HepG2 (cell line): ENCODE data around the gene STX10. TPM values are rescaled to one million over a fixed set of nuclear protein-coding genes. Genes with fewer than 3 reads are reported as not detected.
A peak's percentile ranks its signal among the peaks of the same experiment; 100 is the strongest.

Source experiments
- ATAC-seq: fragments of 200-7000 bp; cut with Tn5 transposase; 3 replicates; pipeline ENCODE4 v1.9.1; 2020; ENCODE audit warnings: mild to moderate bottlenecking, moderate library complexity
- BruUV-seq: library from RNA; stranded (reverse); fragments of 400-500 nt; replicated peaks from 2 replicates; lab custom pipeline; 2021; lab: Mats Ljungman, UMichigan
- CTCF ChIA-PET: fragments of 300-600 bp; formaldehyde crosslinking; extraction: SDS; loops from one replicate; lab custom pipeline; 2021; ENCODE audit warnings: low total read pairs, inconsistent platforms, low intra/inter-chr PET ratio; lab: Yijun Ruan, JAX
- POLR2A ChIA-PET: fragments of 350-600 bp; sonication (Branson Sonifier 250); formaldehyde crosslinking; loops from one replicate; lab custom pipeline; 2020; ENCODE audit warnings: antibody characterized with exemption, inconsistent platforms; lab: Yijun Ruan, JAX
- DNase-seq: peaks from one replicate; pipeline ENCODE4 v3.0.0-alpha.2; 2015; ENCODE audit warnings: low spot score
- FAIRE-seq: peaks from 3 replicates; lab custom pipeline; 2011; peaks lifted over from hg19 to GRCh38; lab: Jason Lieb, UNC
- H2AFZ ChIP-seq: one replicate; pipeline ENCODE4 v1.6.1; 2011; ENCODE audit warnings: low read length, inconsistent platforms
- H3K27ac ChIP-seq: fragments of 300-600 bp; 3 replicates; pipeline ENCODE4 v1.8.0; 2011; ENCODE audit warnings: mixed run types, mild to moderate bottlenecking, mixed read lengths, low read length, inconsistent platforms; ENCODE audit not compliant: insufficient read depth; ENCODE audit errors: extremely low read length
- H3K27me3 ChIP-seq, 2 experiments: fragments of 200-600 bp in 1 of 2; 2 replicates in 1 of 2; 3 replicates in 1 of 2; pipeline versions ENCODE4 v1.6.0 to v1.8.0; 2011; ENCODE audit warnings: low read length in 2 of 2, mild to moderate bottlenecking in 2 of 2, moderate library complexity in 2 of 2, inconsistent platforms in 1 of 2; ENCODE audit not compliant: insufficient read depth in 2 of 2, control insufficient read depth in 1 of 2
- H3K36me3 ChIP-seq, 2 experiments: fragments of 200-600 bp in 1 of 2; replicated peaks in 1 of 2; 2 replicates in 1 of 2; 3 replicates in 1 of 2; pipeline versions ENCODE4 v1.5.1 to v1.8.0; 2011; ENCODE audit warnings: low read length in 2 of 2, inconsistent platforms in 1 of 2; ENCODE audit not compliant: insufficient read depth in 2 of 2, control insufficient read depth in 1 of 2
- H3K4me1 ChIP-seq: 2 replicates; pipeline ENCODE4 v1.5.1; 2012; ENCODE audit warnings: low read length, inconsistent platforms; ENCODE audit not compliant: insufficient read depth
- H3K4me2 ChIP-seq: 2 replicates; pipeline ENCODE4 v1.6.0; 2011; ENCODE audit warnings: low read depth, low read length, inconsistent platforms
- H3K4me3 ChIP-seq, 3 experiments: fragments of 200-600 bp in 1 of 3; sonication (generic), shearing (Covaris generic) in 1 of 3; replicated peaks in 1 of 3; 2 replicates each; pipeline ENCODE4 v1.5.1; 2011 to 2016; ENCODE audit warnings: low read length in 3 of 3, inconsistent platforms in 2 of 3, low read depth in 2 of 3, mild to moderate bottlenecking in 2 of 3, control low read depth in 1 of 3, mixed read lengths in 1 of 3; ENCODE audit not compliant: insufficient read depth in 1 of 3
- H3K79me2 ChIP-seq: one replicate; pipeline ENCODE4 v1.6.1; 2011; ENCODE audit warnings: low read length, inconsistent platforms; ENCODE audit not compliant: insufficient read depth
- H3K9ac ChIP-seq: 2 replicates; pipeline ENCODE4 v1.6.0; 2011; ENCODE audit warnings: mild to moderate bottlenecking, low read depth, low read length, inconsistent platforms; ENCODE audit not compliant: insufficient read depth
- H3K9me3 ChIP-seq: 2 replicates; pipeline ENCODE4 v1.5.1; 2012; ENCODE audit warnings: mild to moderate bottlenecking, low read length
- H4K20me1 ChIP-seq: 2 replicates; pipeline ENCODE4 v1.6.0; 2011; ENCODE audit warnings: inconsistent platforms, mild to moderate bottlenecking, low read length, moderate library complexity; ENCODE audit not compliant: insufficient read depth
- KLF11 ChIP-seq: IDR thresholded peaks from 2 replicates; pipeline ENCODE4 v1.6.1; 2016; ENCODE audit warnings: missing compliant biosample characterization
- NR1H2 ChIP-seq: sonication (generic); formaldehyde crosslinking; IDR thresholded peaks from 2 replicates; pipeline ENCODE4 v1.8.1; 2022; ENCODE audit warnings: low read depth, missing genetic modification reagents, borderline replicate concordance
- POLR2G ChIP-seq: fragments of 200-400 bp; formaldehyde crosslinking; IDR thresholded peaks from 2 replicates; pipeline ENCODE4 v1.6.1; 2018; ENCODE audit warnings: mild to moderate bottlenecking, low read depth, low read length, moderate library complexity
- SP5 ChIP-seq: IDR thresholded peaks from 2 replicates; pipeline ENCODE4 v1.6.1; 2016; ENCODE audit warnings: low read depth, borderline replicate concordance
- ZBTB38 ChIP-seq: sonication (generic); formaldehyde crosslinking; IDR thresholded peaks from 2 replicates; pipeline ENCODE4 v1.5.1; 2020; ENCODE audit warnings: mild to moderate bottlenecking, missing genetic modification reagents
- ZMYM3 ChIP-seq: sonication (generic); formaldehyde crosslinking; IDR thresholded peaks from 2 replicates; pipeline ENCODE4 v1.5.1; 2020; ENCODE audit warnings: mild to moderate bottlenecking, missing genetic modification reagents
- ZNF382 ChIP-seq: sonication (generic); formaldehyde crosslinking; IDR thresholded peaks from 2 replicates; pipeline ENCODE4 v1.5.0; 2020; ENCODE audit warnings: missing genetic modification reagents, mild to moderate bottlenecking, borderline replicate concordance
- ZNF562 ChIP-seq: sonication (generic); formaldehyde crosslinking; IDR thresholded peaks from 2 replicates; pipeline ENCODE4 v1.8.0; 2022; ENCODE audit warnings: missing genetic modification reagents, borderline replicate concordance
- ZNF790 ChIP-seq: sonication (generic); formaldehyde crosslinking; IDR thresholded peaks from 2 replicates; pipeline ENCODE4 v1.8.0; 2022; ENCODE audit warnings: missing genetic modification reagents, mild to moderate bottlenecking, borderline replicate concordance
- WGBS: methylation state at CpG from one replicate; pipeline ENCODE4 v1.1.6; 2017; ENCODE audit warnings: low lambda C conversion rate; 5-methylcytosine and 5-hydroxymethylcytosine counted together
- in situ Hi-C: cut with HindIII; loops from 2 replicates; pipeline ENCODE4 v1.10.0; 2017; ENCODE audit warnings: low pct_unique_long_range_greater_than_20kb; ENCODE audit not compliant: extremely low pct_ligation_motif_present
- intact Hi-C: fragments of 100-400 bp; cut with micrococcal nuclease; formaldehyde crosslinking; loops from one replicate; pipeline ENCODE4 v1.10.0; 2022; ENCODE audit not compliant: unreplicated experiment
- polyA plus RNA-seq, 8 experiments: library from polyadenylated mRNA; depleted of rRNA in 3 of 8; stranded (reverse) in 7 of 8; unstranded in 1 of 8; fragments of >200 nt; fragmentation: Illumina TruSeq in 4 of 8; extraction: Trizol in 4 of 8; gene quantifications; 2 replicates each; pipeline versions ENCODE4 v1.2.1 to v1.2.3, GENCODE V29; 2011 to 2016; ENCODE audit warnings: low read depth in 4 of 8, missing spikeins in 1 of 8, mixed read lengths in 1 of 8; ENCODE audit not compliant: insufficient read depth in 1 of 8
- total RNA-seq, 5 experiments: library from RNA; depleted of rRNA; stranded (reverse); fragments of >200 nt; fragmentation: Illumina TruSeq; extraction: Trizol; gene quantifications; 2 replicates each; pipeline ENCODE4 v1.2.3, GENCODE V29; 2016; ENCODE audit warnings: low read depth in 1 of 5
- TF ChIP-seq, protein P1 (sequence below): sonication (generic); formaldehyde crosslinking; IDR thresholded peaks from 2 replicates; pipeline ENCODE4 v1.8.0; 2022; ENCODE audit warnings: mild to moderate bottlenecking, missing genetic modification reagents, borderline replicate concordance

Gene STX10
- total and polyA plus RNA-seq, 2 of the 13 experiments (the other 11 are each of a cell fraction or from before 2014, with no cell fraction given) = 47.9 to 66.4 TPM

DNA sequence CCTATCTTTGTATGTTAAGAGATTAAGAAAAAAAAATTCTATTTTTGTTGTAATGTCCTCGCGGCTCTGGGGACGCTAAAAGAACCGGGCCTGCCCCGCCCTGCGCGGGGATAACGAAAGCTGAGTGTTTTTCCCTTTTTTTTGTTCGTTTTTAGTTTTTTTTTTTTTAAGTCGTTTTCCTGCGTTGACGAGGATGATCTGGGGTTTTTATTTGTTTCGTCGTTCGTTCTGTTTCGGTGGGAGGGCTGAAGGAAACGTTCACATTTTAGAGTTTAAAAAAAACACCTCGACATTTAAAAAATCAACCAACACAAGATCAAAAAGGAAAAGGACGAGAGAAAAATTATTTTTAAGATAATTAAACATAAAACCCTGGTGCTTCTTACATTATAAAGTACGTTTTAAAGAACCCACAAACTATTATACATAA lies 53.1 kb downstream of the STX10 start:
- CTCF ChIA-PET = no interaction called here
- Histone ChIP-seq H2AFZ (no peak overlapping the region), H3K36me3 (no peaks in the 10 kb centered on the region; a peak in 1 of 5 replicates), H3K27me3 (no peaks in the 10 kb centered on the region), H3K4me1 (peaks cover 49% of the 10 kb centered on the region), H3K9ac (no peak overlapping the region), H3K4me2 (no peak overlapping the region), H3K9me3 (no peaks in the 10 kb centered on the region), H4K20me1 (no peaks in the 10 kb centered on the region; the same call in none of the 2 replicates), H3K79me2 (no peaks in the 10 kb centered on the region), H3K4me3 (no peak overlapping the region), H3K27ac (no peak overlapping the region)
- no peak for DNase-seq
- BruUV-seq = TSS peak; percentile 64
- intact Hi-C loops (no loop called here), in situ Hi-C loops (no loop called here)
- POLR2A ChIA-PET = interaction anchor here (1.5 to 1.7 kb wide), 2 partner anchors 42 to 120 kb away, joined by 6 to 12 read pairs; no protein-coding TSS in a partner anchor
- 0 out of 2 replicates have a peak, but pooled peaks have one; percentile 5 for TF ChIP-seq POLR2G
- TF ChIP-seq, protein P1, sequence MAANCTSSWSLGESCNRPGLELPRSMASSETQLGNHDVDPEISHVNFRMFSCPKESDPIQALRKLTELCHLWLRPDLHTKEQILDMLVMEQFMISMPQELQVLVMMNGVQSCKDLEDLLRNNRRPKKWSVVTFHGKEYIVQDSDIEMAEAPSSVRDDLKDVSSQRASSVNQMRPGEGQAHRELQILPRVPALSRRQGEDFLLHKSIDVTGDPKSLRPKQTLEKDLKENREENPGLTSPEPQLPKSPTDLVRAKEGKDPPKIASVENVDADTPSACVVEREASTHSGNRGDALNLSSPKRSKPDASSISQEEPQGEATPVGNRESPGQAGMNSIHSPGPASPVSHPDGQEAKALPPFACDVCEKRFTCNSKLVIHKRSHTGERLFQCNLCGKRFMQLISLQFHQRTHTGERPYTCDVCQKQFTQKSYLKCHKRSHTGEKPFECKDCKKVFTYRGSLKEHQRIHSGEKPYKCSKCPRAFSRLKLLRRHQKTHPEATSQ (CRISPR knock-in tag) = no peak
- 92% methylated on average over 20 of the region's 20 CpGs for WGBS
- ATAC-seq = no peak
- FAIRE-seq = no peak

DNA sequence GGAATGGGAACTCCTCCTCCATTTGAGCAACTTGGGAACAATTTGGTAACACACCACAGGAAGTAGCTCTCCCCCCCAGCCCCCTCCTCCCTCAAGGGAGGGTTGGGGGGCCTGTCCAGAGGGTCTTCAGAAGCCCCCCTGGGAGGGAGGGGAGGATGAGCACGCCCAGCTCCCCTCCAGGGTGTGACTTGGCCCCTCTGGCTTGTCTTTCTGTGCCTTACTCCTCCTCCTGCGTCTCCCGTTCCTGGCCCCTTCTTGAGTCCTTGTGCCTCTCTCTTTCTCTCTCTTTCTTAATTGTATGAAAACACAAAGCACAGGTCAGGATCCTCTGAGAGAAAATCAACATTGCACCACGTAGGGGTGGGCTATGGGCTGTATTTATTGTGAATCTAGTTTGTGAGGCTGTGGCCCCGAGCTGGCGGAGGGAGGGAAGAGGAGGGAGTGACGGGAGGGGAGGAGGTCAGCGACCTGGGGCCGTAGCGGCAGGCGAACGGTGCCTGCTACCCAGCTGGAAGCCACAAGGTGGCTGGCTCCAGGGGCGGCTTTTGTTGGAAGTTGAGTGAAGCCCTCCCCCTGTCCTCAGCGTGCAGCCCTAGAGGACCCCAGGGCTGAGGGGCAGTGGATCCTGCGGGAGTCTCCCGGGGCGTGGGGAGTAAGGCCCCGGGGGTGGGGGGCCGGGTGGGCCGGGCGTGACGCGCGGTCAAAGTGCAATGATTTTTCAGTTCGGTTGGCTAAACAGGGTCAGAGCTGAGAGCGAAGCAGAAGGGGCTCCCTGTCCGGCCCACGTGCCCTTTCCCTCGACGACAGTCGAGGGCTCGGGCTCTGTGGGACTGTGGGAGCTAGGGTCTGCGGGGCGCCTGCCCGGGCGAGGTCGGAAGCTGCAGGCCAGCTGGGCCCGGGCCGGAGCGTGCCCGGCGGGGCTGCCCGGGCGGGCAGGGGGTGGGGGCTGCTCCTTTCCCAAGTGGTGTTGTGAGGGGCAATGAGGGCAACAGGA lies 53.9 kb downstream of the STX10 start:
- H3K4me1 ChIP-seq = peaks cover 43% of the 10 kb centered on the region
- no peaks in the 10 kb centered on the region for H3K9me3 ChIP-seq
- no peak overlapping the region for H2AFZ ChIP-seq
- H3K36me3 ChIP-seq = no peaks in the 10 kb centered on the region; a peak in 1 of 5 replicates
- 46% methylated on average over 29 of the region's 44 CpGs for WGBS
- H3K4me2 ChIP-seq = peak overlapping the region; percentile 48
- peak; percentile 82 for ATAC-seq
- no peaks in the 10 kb centered on the region for H3K79me2 ChIP-seq
- peak; percentile 67 for DNase-seq
- CTCF ChIA-PET = interaction anchor here (1.3 to 1.8 kb wide), 2 partner anchors 118 to 131 kb away, joined by 5 to 7 read pairs; no protein-coding TSS in a partner anchor
- intact Hi-C loops = no loop called here
- H4K20me1 ChIP-seq = no peaks in the 10 kb centered on the region; the same call in none of the 2 replicates
- peak overlapping the region in 1 of 3 experiments; percentile 15; a peak in 1 of 6 replicates for H3K4me3 ChIP-seq
- FAIRE-seq = peak; percentile 54
- in situ Hi-C loops = no loop called here
- peak overlapping the region; percentile 37 for H3K27ac ChIP-seq
- no peaks in the 10 kb centered on the region for H3K27me3 ChIP-seq
- POLR2A ChIA-PET = interaction anchor here (0.7 to 1.7 kb wide), 8 partner anchors 35 to 150 kb away, joined by 3 to 12 read pairs (median 4); no protein-coding TSS in a partner anchor
- H3K9ac ChIP-seq = no peak overlapping the region
- BruUV-seq = no TSS peak
- TF ChIP-seq ZNF562 (CRISPR knock-in tag) (no peak), SP5 (CRISPR knock-in tag) (no peak), KLF11 (CRISPR knock-in tag) (no peak), ZNF790 (CRISPR knock-in tag) (no peak), ZBTB38 (CRISPR knock-in tag) (no peak), ZNF382 (CRISPR knock-in tag) (no peak), NR1H2 (CRISPR knock-in tag) (no peak), ZMYM3 (CRISPR knock-in tag) (peak; percentile 47; the same call in 1 of the 2 replicates)
